Osteoblast (primary cell): Measurements from ENCODE around the gene MOSMO. TPM values are rescaled to one million over a fixed set of nuclear protein-coding genes. Genes with fewer than 3 reads are reported as not detected.

Experiments used
- DNase-seq: peaks from one replicate; pipeline ENCODE4 v3.0.0; 2011; ENCODE audit warnings: low spot score, mixed read lengths; ENCODE audit not compliant: insufficient read length; ENCODE audit errors: missing footprints
- H2AFZ ChIP-seq: 2 replicates; pipeline ENCODE4 v1.6.0; 2011; ENCODE audit warnings: mild to moderate bottlenecking, low read length
- H3K27ac ChIP-seq: 2 replicates; pipeline ENCODE4 v1.5.1; 2011; ENCODE audit warnings: mild to moderate bottlenecking, low read depth, low read length, moderate library complexity
- H3K27me3 ChIP-seq: 2 replicates; pipeline ENCODE4 v1.6.0; 2012; ENCODE audit warnings: mild to moderate bottlenecking, control low read depth, inconsistent platforms, low read length, moderate library complexity; ENCODE audit not compliant: insufficient read depth
- H3K36me3 ChIP-seq: 2 replicates; pipeline ENCODE4 v1.5.1; 2011; ENCODE audit warnings: mild to moderate bottlenecking, low read length, control low read depth, moderate library complexity; ENCODE audit not compliant: insufficient read depth
- H3K4me1 ChIP-seq: 2 replicates; pipeline ENCODE4 v1.5.1; 2011; ENCODE audit warnings: mild to moderate bottlenecking, low read length, control low read depth, moderate library complexity; ENCODE audit not compliant: insufficient read depth
- H3K4me2 ChIP-seq: 2 replicates; pipeline ENCODE4 v1.6.0; 2011; ENCODE audit warnings: mild to moderate bottlenecking, low read length; ENCODE audit not compliant: insufficient read depth
- H3K4me3 ChIP-seq: fragments of 200-600 bp; sonication (generic); 3 replicates; pipeline ENCODE4 v1.5.1; 2012; ENCODE audit warnings: mild to moderate bottlenecking, low read length, inconsistent platforms; ENCODE audit not compliant: insufficient read depth
- H3K79me2 ChIP-seq: 2 replicates; pipeline ENCODE4 v1.6.0; 2012; ENCODE audit warnings: mild to moderate bottlenecking, low read length, control low read depth, inconsistent platforms; ENCODE audit not compliant: insufficient read depth
- H3K9me3 ChIP-seq: 2 replicates; pipeline ENCODE4 v1.5.1; 2011; ENCODE audit warnings: low read depth, low read length, control low read depth
- H4K20me1 ChIP-seq: 2 replicates; pipeline ENCODE4 v1.6.0; 2012; ENCODE audit warnings: mild to moderate bottlenecking, low read length, control low read depth; ENCODE audit not compliant: insufficient read depth
- CTCF ChIP-seq: IDR thresholded peaks from 2 replicates; pipeline ENCODE4 v1.5.1; 2011; ENCODE audit warnings: mild to moderate bottlenecking, low read depth, low read length, moderate library complexity; ENCODE audit errors: extremely low read depth
- total RNA-seq: library from RNA; depleted of rRNA; stranded (reverse); fragments of >200 nt; gene quantifications from 2 replicates; pipeline ENCODE4 v1.2.3, GENCODE V29; 2012

Gene MOSMO
- total RNA-seq, 1 donor = 15.2 TPM

DNA sequence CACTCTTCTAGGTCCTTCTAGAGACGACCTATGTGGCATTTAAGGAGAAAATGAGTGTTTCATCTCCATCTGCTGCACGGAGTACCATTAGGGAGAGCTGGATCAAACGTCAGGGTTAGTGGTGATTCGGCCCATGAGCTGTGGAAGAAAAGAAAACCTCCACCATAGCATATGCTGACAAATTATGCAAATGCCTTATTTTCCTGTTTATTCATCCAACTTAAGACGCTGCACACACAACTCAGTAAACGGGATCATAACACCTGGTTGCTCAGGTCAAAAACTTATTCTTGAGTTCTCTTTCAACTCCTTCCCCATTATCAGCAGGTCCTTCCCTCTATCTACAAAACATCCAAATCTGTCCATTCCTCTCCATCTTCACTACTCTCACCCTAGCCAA lies 1.3 kb upstream of the MOSMO start:
- no peak for TF ChIP-seq CTCF
- Histone ChIP-seq H3K27me3 (peaks cover 4% of the 10 kb centered on the region), H3K79me2 (peaks cover 35% of the 10 kb centered on the region), H3K36me3 (no peaks in the 10 kb centered on the region), H3K4me1 (peaks cover 14% of the 10 kb centered on the region), H3K4me2 (no peak overlapping the region), H4K20me1 (peaks cover 11% of the 10 kb centered on the region), H3K9me3 (no peaks in the 10 kb centered on the region), H2AFZ (no peak overlapping the region), H3K27ac (no peak overlapping the region), H3K4me3 (no peak overlapping the region)
- DNase-seq = no peak

DNA sequence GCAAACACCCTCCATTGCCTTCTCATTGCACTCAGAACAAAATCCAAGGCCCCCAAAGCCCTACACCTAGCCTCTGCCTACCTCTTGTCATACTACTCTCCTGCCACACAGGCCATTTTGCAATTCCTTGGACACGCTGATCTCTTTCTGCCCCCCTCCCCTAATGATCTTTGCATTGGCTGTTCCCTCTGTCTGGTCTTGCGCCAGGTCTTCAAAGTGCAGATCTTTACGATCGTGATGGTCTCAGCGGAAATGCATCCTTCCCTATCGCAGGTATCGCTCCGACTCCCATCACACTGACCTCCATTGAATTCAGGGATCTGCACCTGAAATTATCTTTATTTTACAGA lies 777 bp upstream of the MOSMO start:
- Histone ChIP-seq H3K4me1 (peaks cover 14% of the 10 kb centered on the region), H4K20me1 (peaks cover 15% of the 10 kb centered on the region), H3K27ac (peak overlapping the region; percentile 28), H3K27me3 (peaks cover 4% of the 10 kb centered on the region), H3K4me3 (peak overlapping the region; percentile 95), H2AFZ (peak overlapping the region; percentile 92), H3K36me3 (no peaks in the 10 kb centered on the region), H3K79me2 (peaks cover 40% of the 10 kb centered on the region), H3K4me2 (peak overlapping the region; percentile 98), H3K9me3 (no peaks in the 10 kb centered on the region)
- TF ChIP-seq CTCF = no peak
- peak; percentile 58 for DNase-seq

GRCh38 chr16:22008215-22009059 lies 526 bp downstream of the MOSMO start:
- peak; percentile 89 for DNase-seq
- no peaks in the 10 kb centered on the region for H3K36me3 ChIP-seq
- H3K27me3 ChIP-seq = peaks cover 4% of the 10 kb centered on the region
- H3K79me2 ChIP-seq = peaks cover 53% of the 10 kb centered on the region
- H2AFZ ChIP-seq = peak overlapping the region; percentile 62
- H3K27ac ChIP-seq = peak overlapping the region; percentile 6
- peak overlapping the region; percentile 88 for H3K4me3 ChIP-seq
- H3K9me3 ChIP-seq = no peaks in the 10 kb centered on the region
- H3K4me2 ChIP-seq = peak overlapping the region; percentile 85
- H4K20me1 ChIP-seq = peaks cover 18% of the 10 kb centered on the region
- H3K4me1 ChIP-seq = peaks cover 14% of the 10 kb centered on the region
- no peak for TF ChIP-seq CTCF

DNA sequence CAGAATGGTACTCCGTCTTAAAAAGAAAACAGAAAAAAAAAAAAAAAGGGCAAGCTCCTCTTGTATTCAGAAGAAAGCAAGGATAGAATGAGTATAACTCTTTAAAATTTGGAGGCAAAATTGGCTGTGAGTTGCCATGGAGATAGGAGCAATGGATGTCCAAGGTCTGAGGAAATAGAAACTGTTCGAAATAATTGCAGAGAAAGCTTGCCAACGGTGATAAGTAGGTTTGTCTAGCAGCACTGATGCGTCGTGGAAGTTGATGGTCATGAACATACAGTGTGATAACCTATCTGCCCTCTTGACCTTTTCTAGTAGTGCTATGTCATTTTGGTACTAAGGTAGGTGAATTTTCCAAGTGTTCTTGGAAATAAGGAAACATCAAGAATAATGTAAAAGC lies 3.0 kb downstream of the MOSMO start:
- Histone ChIP-seq H3K9me3 (no peaks in the 10 kb centered on the region), H3K27ac (no peak overlapping the region), H3K36me3 (no peaks in the 10 kb centered on the region), H3K27me3 (no peaks in the 10 kb centered on the region), H3K79me2 (peaks cover 75% of the 10 kb centered on the region), H3K4me3 (no peak overlapping the region), H3K4me1 (peaks cover 14% of the 10 kb centered on the region), H3K4me2 (no peak overlapping the region), H2AFZ (no peak overlapping the region), H4K20me1 (peaks cover 30% of the 10 kb centered on the region)
- no peak for TF ChIP-seq CTCF
- DNase-seq = peak; percentile 51
